Activated B cell treated with CpG ODN at 0.5 μM for 24 hours (primary cell): Measurements from ENCODE around the gene FLNB. TPM values are rescaled to one million over a fixed set of nuclear protein-coding genes. Genes with fewer than 3 reads are reported as not detected.

Experiments
- ATAC-seq: fragments of 200-7000 bp; cut with Tn5 transposase; one replicate; pipeline ENCODE4 v1.10.0; 2021; ENCODE audit warnings: low read depth, mild to moderate bottlenecking, moderate library complexity
- CTCF ChIA-PET: fragments of 350-600 bp; sonication (Branson Sonifier 250); formaldehyde crosslinking; loops from one replicate; lab custom pipeline; 2021; ENCODE audit warnings: antibody characterized with exemption; lab: Charles Lee
- POLR2A ChIA-PET: fragments of 350-600 bp; sonication (Branson Sonifier 250); formaldehyde crosslinking; loops from one replicate; lab custom pipeline; 2021; ENCODE audit warnings: antibody characterized with exemption; lab: Charles Lee
- DNase-seq: peaks from one replicate; pipeline ENCODE4 v3.0.0; 2022
- H3K27ac Mint-ChIP-seq: one replicate; pipeline ENCODE4 v1.8.0; 2020; ENCODE audit warnings: mixed read lengths
- H3K27me3 Mint-ChIP-seq: one replicate; pipeline ENCODE4 v1.8.0; 2021; ENCODE audit warnings: mixed read lengths
- H3K36me3 Mint-ChIP-seq: one replicate; pipeline ENCODE4 v1.8.0; 2021; ENCODE audit warnings: low read depth, mixed read lengths
- H3K4me1 Mint-ChIP-seq: one replicate; pipeline ENCODE4 v1.8.0; 2021; ENCODE audit warnings: mixed read lengths
- H3K4me3 Mint-ChIP-seq: one replicate; pipeline ENCODE4 v1.8.0; 2020; ENCODE audit warnings: mild to moderate bottlenecking, mixed read lengths
- H3K9me3 Mint-ChIP-seq: one replicate; pipeline ENCODE4 v1.8.0; 2020; ENCODE audit warnings: mixed read lengths
- CTCF ChIP-seq: fragments of 200-600 bp; IDR thresholded peaks from one replicate; pipeline ENCODE4 v1.8.0; 2022; ENCODE audit warnings: antibody characterized with exemption, mild to moderate bottlenecking
- intact Hi-C: fragments of 100-400 bp; cut with micrococcal nuclease; formaldehyde crosslinking; loops from one replicate; pipeline ENCODE4 v1.15.1; 2024
- total RNA-seq: library from RNA; stranded (reverse); gene quantifications from 2 replicates; pipeline ENCODE4 v1.2.3, GENCODE V29; 2022

The FLNB gene
- total RNA-seq, 1 donor from 2014 or later = 16.7 TPM

- DNase-seq = no peak
- ChIA-PET CTCF (interaction anchor here (0.8 to 2.6 kb wide), 5 partner anchors 10 to 22 kb away, joined by 3 to 17 read pairs (median 6); no protein-coding TSS in a partner anchor), POLR2A (interaction anchor here (0.6 to 11.9 kb wide), 8 partner anchors 13 to 199 kb away, joined by 3 to 286 read pairs (median 4); partner anchors contain the start of gene ABHD6)
- TF ChIP-seq CTCF = no peak
- H3K9me3 Mint-ChIP-seq = no peaks in the 10 kb centered on the region
- no peaks in the 10 kb centered on the region for H3K36me3 Mint-ChIP-seq
- peak overlapping the region; percentile 52 for H3K4me3 Mint-ChIP-seq
- H3K4me1 Mint-ChIP-seq = peaks cover 60% of the 10 kb centered on the region
- H3K27me3 Mint-ChIP-seq = no peaks in the 10 kb centered on the region
- intact Hi-C loops = loop anchor here (1.0 kb wide), 1 partner anchor 11 kb away; no protein-coding TSS in a partner anchor
- peak overlapping the region; percentile 81 for H3K27ac Mint-ChIP-seq
- peak; percentile 74 for ATAC-seq
These were observed 194.7 kb downstream of the FLNB start for GRCh38 chr3:58202917-58203360.

GRCh38 chr3:58203541-58203940, 195.3 kb downstream of the FLNB start:
- no peak for DNase-seq
- H3K9me3 Mint-ChIP-seq = no peaks in the 10 kb centered on the region
- no peaks in the 10 kb centered on the region for H3K36me3 Mint-ChIP-seq
- H3K4me3 Mint-ChIP-seq = no peak overlapping the region
- peaks cover 54% of the 10 kb centered on the region for H3K4me1 Mint-ChIP-seq
- ChIA-PET CTCF (interaction anchor here (0.8 to 2.6 kb wide), 5 partner anchors 10 to 103 kb away, joined by 3 to 17 read pairs (median 6); partner anchors contain the start of genes HTD2 and RPP14), POLR2A (interaction anchor here (0.6 to 11.9 kb wide), 5 partner anchors 12 to 90 kb away, joined by 3 to 286 read pairs (median 4); no protein-coding TSS in a partner anchor)
- intact Hi-C loops = loop anchor here (1.0 kb wide), 1 partner anchor 11 kb away; no protein-coding TSS in a partner anchor
- H3K27me3 Mint-ChIP-seq = no peaks in the 10 kb centered on the region
- TF ChIP-seq CTCF = no peak
- peak overlapping the region; percentile 81 for H3K27ac Mint-ChIP-seq
- no peak for ATAC-seq

GRCh38 chr3:58204720-58205119, 196.5 kb downstream of the FLNB start:
- TF ChIP-seq CTCF = no peak
- Mint-ChIP-seq H3K4me1 (peaks cover 47% of the 10 kb centered on the region), H3K4me3 (no peak overlapping the region), H3K36me3 (no peaks in the 10 kb centered on the region), H3K27me3 (no peaks in the 10 kb centered on the region), H3K9me3 (no peaks in the 10 kb centered on the region), H3K27ac (peak overlapping the region; percentile 46)
- ChIA-PET POLR2A (interaction anchor here (0.6 to 11.9 kb wide), 3 partner anchors 8 to 117 kb away, joined by 3 to 286 read pairs (median 6); no protein-coding TSS in a partner anchor), CTCF (interaction anchor here (0.8 to 2.6 kb wide), 3 partner anchors 10 to 95 kb away, joined by 3 to 15 read pairs (median 3); no protein-coding TSS in a partner anchor)
- ATAC-seq = no peak
- intact Hi-C loops = no loop called here
- DNase-seq = no peak

GRCh38 chr3:58205981-58206380, 197.8 kb downstream of the FLNB start:
- Mint-ChIP-seq H3K27ac (peak overlapping the region; percentile 36), H3K27me3 (no peaks in the 10 kb centered on the region), H3K4me1 (peaks cover 44% of the 10 kb centered on the region), H3K36me3 (no peaks in the 10 kb centered on the region), H3K9me3 (no peaks in the 10 kb centered on the region), H3K4me3 (no peak overlapping the region)
- ChIA-PET CTCF (interaction anchor here (1.5 kb wide), 1 partner anchor 94 kb away, joined by 3 read pairs; no protein-coding TSS in a partner anchor), POLR2A (interaction anchor here (0.8 to 11.9 kb wide), 3 partner anchors 9 to 29 kb away, joined by 3 to 286 read pairs (median 6); no protein-coding TSS in a partner anchor)
- DNase-seq = no peak
- intact Hi-C loops = no loop called here
- TF ChIP-seq CTCF = no peak
- no peak for ATAC-seq

GRCh38 chr3:58206406-58207011, 198.3 kb downstream of the FLNB start:
- ATAC-seq (no peak), DNase-seq (no peak)
- ChIA-PET POLR2A (interaction anchor here (1.9 to 11.9 kb wide), 2 partner anchors 9 to 10 kb away, joined by 6 to 286 read pairs; no protein-coding TSS in a partner anchor), CTCF (no interaction called here)
- Mint-ChIP-seq H3K4me1 (peaks cover 42% of the 10 kb centered on the region), H3K4me3 (no peak overlapping the region), H3K36me3 (no peaks in the 10 kb centered on the region), H3K9me3 (no peaks in the 10 kb centered on the region), H3K27ac (peak overlapping the region; percentile 36), H3K27me3 (no peaks in the 10 kb centered on the region)
- no peak for TF ChIP-seq CTCF
- intact Hi-C loops = no loop called here
